ENCODE measurements around the gene CARS2. TPM values are rescaled to one million over a fixed set of nuclear protein-coding genes. Genes with fewer than 3 reads are reported as not detected.

The CARS2 gene
- total and polyA plus RNA-seq, 2 of the 8 experiments (the other 6 are each of a cell fraction or from before 2014, with no cell fraction given): 47.7 to 55.9 TPM

DNA sequence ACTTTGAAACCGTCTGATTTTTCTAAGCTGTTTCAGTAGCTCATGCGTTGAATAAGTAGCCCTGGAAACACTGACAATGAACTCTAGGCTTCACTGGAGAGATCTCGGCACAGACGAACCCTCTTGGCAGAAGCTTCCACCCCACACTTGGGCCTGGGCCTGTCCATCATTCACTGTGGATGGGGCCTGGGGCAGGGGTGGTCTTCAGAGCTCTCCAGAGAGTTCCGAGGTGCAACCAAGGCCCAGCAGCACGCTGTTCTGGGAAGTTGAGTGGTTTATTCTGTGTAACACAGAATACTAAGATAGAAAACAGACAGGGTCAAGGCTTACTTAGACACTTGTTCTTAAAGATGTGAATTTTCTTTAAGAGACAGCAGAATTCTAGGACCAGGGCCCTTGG lies 68.6 kb downstream of the CARS2 start (continued):
- TF ChIP-seq, protein P1, sequence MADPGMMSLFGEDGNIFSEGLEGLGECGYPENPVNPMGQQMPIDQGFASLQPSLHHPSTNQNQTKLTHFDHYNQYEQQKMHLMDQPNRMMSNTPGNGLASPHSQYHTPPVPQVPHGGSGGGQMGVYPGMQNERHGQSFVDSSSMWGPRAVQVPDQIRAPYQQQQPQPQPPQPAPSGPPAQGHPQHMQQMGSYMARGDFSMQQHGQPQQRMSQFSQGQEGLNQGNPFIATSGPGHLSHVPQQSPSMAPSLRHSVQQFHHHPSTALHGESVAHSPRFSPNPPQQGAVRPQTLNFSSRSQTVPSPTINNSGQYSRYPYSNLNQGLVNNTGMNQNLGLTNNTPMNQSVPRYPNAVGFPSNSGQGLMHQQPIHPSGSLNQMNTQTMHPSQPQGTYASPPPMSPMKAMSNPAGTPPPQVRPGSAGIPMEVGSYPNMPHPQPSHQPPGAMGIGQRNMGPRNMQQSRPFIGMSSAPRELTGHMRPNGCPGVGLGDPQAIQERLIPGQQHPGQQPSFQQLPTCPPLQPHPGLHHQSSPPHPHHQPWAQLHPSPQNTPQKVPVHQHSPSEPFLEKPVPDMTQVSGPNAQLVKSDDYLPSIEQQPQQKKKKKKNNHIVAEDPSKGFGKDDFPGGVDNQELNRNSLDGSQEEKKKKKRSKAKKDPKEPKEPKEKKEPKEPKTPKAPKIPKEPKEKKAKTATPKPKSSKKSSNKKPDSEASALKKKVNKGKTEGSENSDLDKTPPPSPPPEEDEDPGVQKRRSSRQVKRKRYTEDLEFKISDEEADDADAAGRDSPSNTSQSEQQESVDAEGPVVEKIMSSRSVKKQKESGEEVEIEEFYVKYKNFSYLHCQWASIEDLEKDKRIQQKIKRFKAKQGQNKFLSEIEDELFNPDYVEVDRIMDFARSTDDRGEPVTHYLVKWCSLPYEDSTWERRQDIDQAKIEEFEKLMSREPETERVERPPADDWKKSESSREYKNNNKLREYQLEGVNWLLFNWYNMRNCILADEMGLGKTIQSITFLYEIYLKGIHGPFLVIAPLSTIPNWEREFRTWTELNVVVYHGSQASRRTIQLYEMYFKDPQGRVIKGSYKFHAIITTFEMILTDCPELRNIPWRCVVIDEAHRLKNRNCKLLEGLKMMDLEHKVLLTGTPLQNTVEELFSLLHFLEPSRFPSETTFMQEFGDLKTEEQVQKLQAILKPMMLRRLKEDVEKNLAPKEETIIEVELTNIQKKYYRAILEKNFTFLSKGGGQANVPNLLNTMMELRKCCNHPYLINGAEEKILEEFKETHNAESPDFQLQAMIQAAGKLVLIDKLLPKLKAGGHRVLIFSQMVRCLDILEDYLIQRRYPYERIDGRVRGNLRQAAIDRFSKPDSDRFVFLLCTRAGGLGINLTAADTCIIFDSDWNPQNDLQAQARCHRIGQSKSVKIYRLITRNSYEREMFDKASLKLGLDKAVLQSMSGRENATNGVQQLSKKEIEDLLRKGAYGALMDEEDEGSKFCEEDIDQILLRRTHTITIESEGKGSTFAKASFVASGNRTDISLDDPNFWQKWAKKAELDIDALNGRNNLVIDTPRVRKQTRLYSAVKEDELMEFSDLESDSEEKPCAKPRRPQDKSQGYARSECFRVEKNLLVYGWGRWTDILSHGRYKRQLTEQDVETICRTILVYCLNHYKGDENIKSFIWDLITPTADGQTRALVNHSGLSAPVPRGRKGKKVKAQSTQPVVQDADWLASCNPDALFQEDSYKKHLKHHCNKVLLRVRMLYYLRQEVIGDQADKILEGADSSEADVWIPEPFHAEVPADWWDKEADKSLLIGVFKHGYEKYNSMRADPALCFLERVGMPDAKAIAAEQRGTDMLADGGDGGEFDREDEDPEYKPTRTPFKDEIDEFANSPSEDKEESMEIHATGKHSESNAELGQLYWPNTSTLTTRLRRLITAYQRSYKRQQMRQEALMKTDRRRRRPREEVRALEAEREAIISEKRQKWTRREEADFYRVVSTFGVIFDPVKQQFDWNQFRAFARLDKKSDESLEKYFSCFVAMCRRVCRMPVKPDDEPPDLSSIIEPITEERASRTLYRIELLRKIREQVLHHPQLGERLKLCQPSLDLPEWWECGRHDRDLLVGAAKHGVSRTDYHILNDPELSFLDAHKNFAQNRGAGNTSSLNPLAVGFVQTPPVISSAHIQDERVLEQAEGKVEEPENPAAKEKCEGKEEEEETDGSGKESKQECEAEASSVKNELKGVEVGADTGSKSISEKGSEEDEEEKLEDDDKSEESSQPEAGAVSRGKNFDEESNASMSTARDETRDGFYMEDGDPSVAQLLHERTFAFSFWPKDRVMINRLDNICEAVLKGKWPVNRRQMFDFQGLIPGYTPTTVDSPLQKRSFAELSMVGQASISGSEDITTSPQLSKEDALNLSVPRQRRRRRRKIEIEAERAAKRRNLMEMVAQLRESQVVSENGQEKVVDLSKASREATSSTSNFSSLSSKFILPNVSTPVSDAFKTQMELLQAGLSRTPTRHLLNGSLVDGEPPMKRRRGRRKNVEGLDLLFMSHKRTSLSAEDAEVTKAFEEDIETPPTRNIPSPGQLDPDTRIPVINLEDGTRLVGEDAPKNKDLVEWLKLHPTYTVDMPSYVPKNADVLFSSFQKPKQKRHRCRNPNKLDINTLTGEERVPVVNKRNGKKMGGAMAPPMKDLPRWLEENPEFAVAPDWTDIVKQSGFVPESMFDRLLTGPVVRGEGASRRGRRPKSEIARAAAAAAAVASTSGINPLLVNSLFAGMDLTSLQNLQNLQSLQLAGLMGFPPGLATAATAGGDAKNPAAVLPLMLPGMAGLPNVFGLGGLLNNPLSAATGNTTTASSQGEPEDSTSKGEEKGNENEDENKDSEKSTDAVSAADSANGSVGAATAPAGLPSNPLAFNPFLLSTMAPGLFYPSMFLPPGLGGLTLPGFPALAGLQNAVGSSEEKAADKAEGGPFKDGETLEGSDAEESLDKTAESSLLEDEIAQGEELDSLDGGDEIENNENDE (IDR thresholded peaks at IDR 0.05; ENCODE audit: insufficient replicate concordance, low read length): no peak
- TF ChIP-seq BCL11A (IDR thresholded peaks at IDR 0.05; ENCODE audit: low read depth in 2 of 2, low read length in 2 of 2) (no peak), RXRA (IDR thresholded peaks at IDR 0.05; ENCODE audit: insufficient read depth, low read depth, low read length) (no peak), FOSL1 (IDR thresholded peaks at IDR 0.05; ENCODE audit: insufficient read depth, low read depth, low read length) (no peak)

Measured in H1 (cell line).